Activated T-cell treated with anti-CD3 and anti-CD28 coated beads for 24 hours (primary cell): ENCODE measurements around the gene PDE2A.

Experiments
- DNase-seq: peaks from one replicate; pipeline ENCODE4 v3.0.0-alpha.2; 2020; ENCODE audit warnings: low read depth

The PDE2A gene

DNA sequence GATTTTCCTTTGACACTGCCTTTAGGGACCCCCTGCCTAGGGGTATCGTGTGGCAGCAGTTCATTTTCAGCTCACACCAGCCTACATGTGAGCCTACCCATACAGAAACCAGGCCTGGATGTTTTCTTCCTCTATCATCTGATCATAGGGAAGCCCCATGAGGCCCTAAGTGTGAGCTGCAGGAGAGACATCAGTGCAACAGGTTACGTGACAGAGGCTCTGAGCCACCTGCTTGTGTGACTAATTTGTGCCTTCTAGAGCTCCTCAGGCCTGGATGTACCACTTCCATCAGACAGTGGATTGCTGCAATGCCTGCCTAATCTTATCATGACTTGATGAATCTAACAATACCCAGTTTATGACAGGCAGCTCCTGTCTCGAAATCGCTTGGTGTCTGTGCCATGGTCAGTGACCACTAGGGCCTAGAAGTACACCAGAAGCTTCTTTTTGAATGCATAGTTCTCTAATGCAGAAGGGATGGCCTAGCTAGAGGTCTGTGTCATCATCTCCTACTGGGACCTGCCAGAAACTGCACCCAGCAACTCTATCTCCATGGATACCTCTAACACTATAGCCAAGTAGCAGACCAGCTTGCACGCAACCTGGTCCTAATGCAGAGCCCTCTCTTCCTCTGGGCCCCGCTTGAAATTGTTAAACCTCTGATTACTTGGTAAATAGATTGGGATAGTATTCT, 130.2 kb downstream of the PDE2A start:
- DNase-seq, result no peak

DNA sequence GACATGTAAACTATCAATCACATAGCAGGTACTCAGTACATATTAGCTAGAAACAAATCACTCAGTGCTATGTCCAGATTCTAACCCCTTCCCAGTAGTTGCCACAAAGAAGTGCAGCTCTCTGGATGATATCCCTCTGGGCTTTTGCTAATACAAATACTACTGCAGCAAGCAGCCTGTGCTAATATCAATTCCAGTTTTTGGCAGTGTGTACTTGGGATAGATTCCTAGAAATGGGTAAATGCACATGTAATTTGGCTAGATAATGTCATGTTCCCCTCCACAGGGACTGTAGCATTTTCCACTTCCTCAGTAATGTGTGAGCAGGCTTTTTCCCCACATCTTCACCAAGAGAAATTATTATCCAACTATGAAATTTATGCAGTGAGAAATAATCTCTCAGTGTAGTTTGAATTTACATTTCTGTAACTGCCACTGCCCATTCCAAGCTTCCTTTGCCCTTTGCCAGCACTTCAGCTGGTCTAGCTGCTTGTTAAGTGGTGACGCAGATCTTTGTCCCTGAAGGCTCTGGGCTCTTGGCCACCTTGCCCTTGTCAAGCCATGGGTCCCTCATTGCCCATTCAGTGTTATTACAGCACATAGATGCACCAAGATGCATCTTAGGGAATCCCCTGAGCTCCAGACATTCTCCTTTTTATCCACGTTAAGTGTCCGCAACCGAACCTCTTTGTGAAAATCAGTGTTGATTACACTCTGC, 132.8 kb downstream of the PDE2A start:
- no peak for DNase-seq

DNA sequence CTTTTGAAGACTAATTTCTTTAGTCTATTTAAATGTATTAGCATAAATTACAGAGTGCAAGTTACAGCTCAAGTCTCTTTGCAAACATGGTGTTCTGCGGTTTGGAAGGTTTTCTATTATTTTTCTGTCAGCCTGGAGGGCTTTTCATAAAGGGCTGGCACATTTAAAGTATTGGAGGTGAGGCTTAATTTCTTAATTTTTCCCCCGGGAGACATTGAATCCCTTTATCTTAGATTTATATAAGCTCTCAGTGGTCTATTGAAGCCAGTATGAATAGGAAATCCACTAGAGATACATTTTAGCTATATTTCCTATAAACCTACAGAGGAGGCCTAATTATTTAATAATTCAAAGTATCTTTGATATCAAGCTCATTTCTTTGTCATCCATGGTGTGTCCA, 137.2 kb downstream of the PDE2A start:
- no peak for DNase-seq

DNA sequence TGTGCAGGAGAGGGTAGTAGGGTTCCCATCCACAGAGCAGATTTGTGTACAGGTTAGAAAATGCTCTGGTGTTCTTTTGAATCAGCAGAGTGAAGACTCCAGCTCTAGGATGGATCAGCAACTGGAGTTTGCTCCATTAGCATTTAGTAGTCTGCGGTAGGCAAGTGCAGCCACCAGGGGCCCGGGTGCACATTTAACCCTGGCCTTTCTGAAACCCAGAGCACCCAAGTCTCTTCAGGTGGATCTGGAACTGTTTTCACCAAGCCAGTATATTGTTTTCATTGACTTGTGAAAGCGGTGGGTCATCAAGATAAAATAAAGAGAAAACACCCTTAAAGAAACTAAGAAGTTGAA, 139.1 kb downstream of the PDE2A start:
- DNase-seq, result no peak

DNA sequence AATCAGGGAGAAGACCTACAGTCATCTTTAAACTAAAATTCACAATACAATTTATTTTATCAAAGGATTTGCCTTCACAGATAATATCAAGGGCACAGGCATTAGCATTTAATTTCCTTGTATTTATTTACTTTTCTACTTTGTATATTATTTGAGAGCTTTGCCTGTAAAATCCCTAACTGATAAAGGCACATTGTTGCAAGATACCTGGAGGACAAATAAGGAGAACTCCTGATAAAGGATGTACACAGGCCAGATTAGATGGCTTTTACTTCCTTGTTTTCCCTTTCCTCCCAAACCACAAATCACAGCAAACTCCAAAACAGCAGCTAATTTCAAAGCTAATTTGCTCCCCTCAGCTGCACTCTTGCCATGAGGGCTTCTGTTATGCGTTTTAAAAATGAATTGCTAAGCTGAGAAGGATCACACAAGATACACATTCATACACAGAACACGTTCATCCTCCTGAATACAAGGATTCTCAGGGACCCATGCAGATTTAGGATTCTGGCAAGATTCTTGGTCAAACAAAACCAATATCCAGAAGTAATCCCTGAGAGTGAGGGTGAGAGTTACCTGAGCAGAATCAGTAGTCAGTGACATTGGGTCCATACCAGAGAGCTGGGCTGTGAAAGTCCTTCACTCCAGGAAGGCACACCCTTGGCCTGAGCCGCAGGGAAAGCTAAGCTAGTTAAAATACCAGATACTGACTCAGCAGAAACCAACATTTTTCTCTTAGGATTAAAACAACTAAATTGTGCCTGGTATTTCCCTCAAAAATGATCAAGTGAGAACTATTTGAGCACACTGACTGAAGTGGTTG, 139.6 kb downstream of the PDE2A start:
- no peak for DNase-seq

DNA sequence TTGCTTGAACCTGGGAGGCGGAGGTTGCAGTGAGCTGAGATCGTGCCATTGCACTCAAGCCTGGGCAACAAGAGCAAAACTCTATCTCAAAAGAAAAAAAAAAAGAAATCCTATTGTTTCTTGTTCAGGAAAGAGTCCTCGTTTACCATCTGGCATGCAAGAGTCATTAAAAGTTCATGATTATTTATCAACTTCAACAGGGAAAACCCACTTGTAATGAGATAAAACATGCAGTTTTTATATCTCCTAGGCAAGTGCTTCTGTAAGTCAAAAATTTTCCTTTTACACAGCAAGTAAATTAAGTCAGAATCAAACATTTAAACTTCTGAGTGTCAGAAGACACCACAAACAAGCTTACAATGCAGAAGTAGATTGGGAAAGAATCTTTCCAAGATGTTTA, 145.2 kb downstream of the PDE2A start:
- DNase-seq, result no peak

DNA sequence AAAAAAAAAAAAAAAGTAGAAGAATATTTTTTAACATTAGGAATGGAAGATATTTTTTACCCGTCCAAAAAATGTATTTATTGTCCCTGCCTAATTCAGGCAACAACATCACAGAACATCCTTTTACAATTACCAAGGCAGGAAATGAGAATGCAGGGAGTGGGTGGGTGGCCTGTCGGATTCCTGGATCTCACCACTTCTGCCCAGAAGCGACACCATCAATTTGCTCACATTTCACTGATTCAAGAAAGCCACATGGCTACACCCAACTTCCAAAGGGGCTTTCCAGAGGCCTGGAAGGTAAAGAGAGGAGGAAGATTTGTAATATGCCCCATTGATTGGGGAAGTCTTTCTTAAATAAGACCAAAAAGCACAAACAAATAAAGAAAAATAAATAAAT, 146.1 kb downstream of the PDE2A start:
- DNase-seq, result no peak
